Activated T-helper 17 cell treated with anti-CD3 and anti-CD28 coated beads, Interleukin-2, amount 50 U/mL, for 72 hours (primary cell): Measurements from ENCODE around the gene CIB2. TPM values are rescaled to one million over a fixed set of nuclear protein-coding genes. Genes with fewer than 3 reads are reported as not detected.
"Not testable (repeated sequence)": the region's sequence is repeated elsewhere in the genome, so short reads cannot be mapped to it uniquely, and the experiment has no call there.

ENCODE experiments used
- ATAC-seq: fragments of 150-1000 bp; cut with Tn5 transposase; replicated peaks from 2 replicates; pipeline ENCODE4 v1.10.0; 2021; ENCODE audit warnings: mild to moderate bottlenecking, moderate library complexity
- H3K27ac Mint-ChIP-seq: one replicate; pipeline ENCODE4 v1.8.0; 2022; ENCODE audit warnings: mixed read lengths
- H3K27me3 Mint-ChIP-seq: one replicate; pipeline ENCODE4 v1.8.0; 2022; ENCODE audit warnings: mixed read lengths
- H3K36me3 Mint-ChIP-seq: one replicate; pipeline ENCODE4 v1.8.0; 2022; ENCODE audit warnings: low read depth, mild to moderate bottlenecking, mixed read lengths
- H3K4me1 Mint-ChIP-seq: one replicate; pipeline ENCODE4 v1.8.0; 2022; ENCODE audit warnings: mixed read lengths
- H3K4me3 Mint-ChIP-seq: one replicate; pipeline ENCODE4 v1.8.0; 2022; ENCODE audit warnings: mild to moderate bottlenecking, mixed read lengths
- H3K9me3 Mint-ChIP-seq: one replicate; pipeline ENCODE4 v1.8.0; 2022; ENCODE audit warnings: mixed read lengths
- total RNA-seq, 2 donors: library from RNA; stranded (reverse); gene quantifications; one replicate each; pipeline ENCODE4 v1.2.3, GENCODE V29; 2022

CIB2 gene
- total RNA-seq, 2 donors from 2014 or later, result 0.65 to 1.7 TPM

DNA sequence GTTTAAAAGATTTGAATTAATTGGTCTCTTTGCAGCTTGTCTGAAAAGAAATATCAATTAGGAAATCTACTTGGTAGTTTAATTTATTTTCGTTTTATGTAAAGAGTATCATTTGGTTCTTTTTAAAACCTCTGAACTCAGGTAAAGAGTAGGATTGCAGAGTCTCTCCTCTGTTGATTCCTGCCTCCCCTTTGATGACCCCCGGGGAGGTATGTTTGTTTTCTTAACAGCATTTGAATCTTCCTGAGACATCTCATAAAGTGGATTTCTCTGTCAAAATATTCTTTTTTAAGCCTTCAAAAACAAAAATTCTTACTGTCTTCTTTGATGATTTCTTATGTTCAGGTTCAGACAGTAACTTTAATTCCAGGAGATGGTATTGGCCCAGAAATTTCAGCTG lies 26.0 kb upstream of the CIB2 start:
- Mint-ChIP-seq H3K27ac (no peak overlapping the region), H3K36me3 (peaks cover 80% of the 10 kb centered on the region), H3K4me1 (peaks cover 4% of the 10 kb centered on the region)

DNA sequence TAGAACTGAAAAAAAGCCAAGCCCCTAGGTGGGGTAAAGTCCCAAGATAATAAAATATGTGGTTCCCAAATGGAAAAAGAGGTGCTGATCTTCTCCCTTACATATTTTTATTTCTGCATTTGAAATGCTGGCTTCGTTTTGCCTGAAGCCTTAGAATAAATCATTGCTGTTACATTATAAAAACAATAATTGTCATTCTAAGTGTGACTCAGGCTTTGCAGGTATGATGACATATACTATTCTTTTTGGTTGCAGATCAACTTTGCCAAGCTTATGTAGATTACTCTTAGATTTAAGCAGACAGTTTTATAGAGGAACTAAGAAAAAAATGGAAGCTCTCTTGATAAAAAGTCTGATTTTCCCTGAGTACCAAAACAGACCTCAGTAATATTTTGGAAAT lies 25.4 kb upstream of the CIB2 start:
- H3K4me1 Mint-ChIP-seq, result peaks cover 4% of the 10 kb centered on the region
- H3K27me3 Mint-ChIP-seq, result no peaks in the 10 kb centered on the region
- no peaks in the 10 kb centered on the region for H3K9me3 Mint-ChIP-seq
- no peak for ATAC-seq
- peaks cover 75% of the 10 kb centered on the region for H3K36me3 Mint-ChIP-seq
- H3K4me3 Mint-ChIP-seq, result no peak overlapping the region
- H3K27ac Mint-ChIP-seq, result no peak overlapping the region

More for the DNA sequence above, 26.0 kb upstream of the CIB2 start:
- Mint-ChIP-seq H3K9me3 (no peaks in the 10 kb centered on the region), H3K4me3 (no peak overlapping the region), H3K27me3 (no peaks in the 10 kb centered on the region)
- ATAC-seq, result no peak

- no peak for ATAC-seq
- no peak overlapping the region for H3K4me3 Mint-ChIP-seq
- H3K9me3 Mint-ChIP-seq, result no peaks in the 10 kb centered on the region
- peaks cover 12% of the 10 kb centered on the region for H3K4me1 Mint-ChIP-seq
- H3K36me3 Mint-ChIP-seq, result peaks cover 72% of the 10 kb centered on the region
- H3K27me3 Mint-ChIP-seq, result no peaks in the 10 kb centered on the region
- H3K27ac Mint-ChIP-seq, result no peak overlapping the region
Measured at GRCh38 chr15:78155355-78155939, 24.2 kb upstream of the CIB2 start.

DNA sequence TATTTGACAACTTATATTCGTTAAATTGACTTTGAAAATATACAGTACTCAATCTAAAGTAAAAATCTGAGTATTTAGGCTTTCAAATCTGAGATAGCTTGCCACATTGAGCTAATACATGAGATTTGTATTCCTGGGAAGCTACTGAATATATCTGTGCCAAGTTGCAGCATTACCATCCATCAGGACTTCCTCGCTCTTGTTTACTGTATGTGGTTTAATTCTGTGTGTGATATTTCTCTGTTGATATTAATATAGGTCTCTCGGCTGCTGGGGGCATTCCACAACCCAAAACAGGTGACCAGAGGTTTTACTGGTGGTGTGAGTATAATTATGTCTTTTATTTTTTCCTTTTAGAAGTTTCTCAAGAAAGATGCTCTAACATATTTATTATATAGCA lies 23.7 kb upstream of the CIB2 start:
- Mint-ChIP-seq H3K9me3 (no peaks in the 10 kb centered on the region), H3K27me3 (no peaks in the 10 kb centered on the region), H3K27ac (no peak overlapping the region), H3K4me3 (no peak overlapping the region), H3K36me3 (peaks cover 70% of the 10 kb centered on the region), H3K4me1 (peaks cover 14% of the 10 kb centered on the region)
- no peak for ATAC-seq

GRCh38 chr15:78151075-78151474 lies 19.8 kb upstream of the CIB2 start:
- not testable (repeated sequence) for H3K27me3 Mint-ChIP-seq, ATAC-seq, H3K9me3 Mint-ChIP-seq
- peak overlapping the region; percentile 39 for H3K27ac Mint-ChIP-seq
- H3K4me1 Mint-ChIP-seq, result peaks cover 22% of the 10 kb centered on the region
- H3K4me3 Mint-ChIP-seq, result peak overlapping the region; percentile 93
- H3K36me3 Mint-ChIP-seq, result peaks cover 34% of the 10 kb centered on the region

DNA sequence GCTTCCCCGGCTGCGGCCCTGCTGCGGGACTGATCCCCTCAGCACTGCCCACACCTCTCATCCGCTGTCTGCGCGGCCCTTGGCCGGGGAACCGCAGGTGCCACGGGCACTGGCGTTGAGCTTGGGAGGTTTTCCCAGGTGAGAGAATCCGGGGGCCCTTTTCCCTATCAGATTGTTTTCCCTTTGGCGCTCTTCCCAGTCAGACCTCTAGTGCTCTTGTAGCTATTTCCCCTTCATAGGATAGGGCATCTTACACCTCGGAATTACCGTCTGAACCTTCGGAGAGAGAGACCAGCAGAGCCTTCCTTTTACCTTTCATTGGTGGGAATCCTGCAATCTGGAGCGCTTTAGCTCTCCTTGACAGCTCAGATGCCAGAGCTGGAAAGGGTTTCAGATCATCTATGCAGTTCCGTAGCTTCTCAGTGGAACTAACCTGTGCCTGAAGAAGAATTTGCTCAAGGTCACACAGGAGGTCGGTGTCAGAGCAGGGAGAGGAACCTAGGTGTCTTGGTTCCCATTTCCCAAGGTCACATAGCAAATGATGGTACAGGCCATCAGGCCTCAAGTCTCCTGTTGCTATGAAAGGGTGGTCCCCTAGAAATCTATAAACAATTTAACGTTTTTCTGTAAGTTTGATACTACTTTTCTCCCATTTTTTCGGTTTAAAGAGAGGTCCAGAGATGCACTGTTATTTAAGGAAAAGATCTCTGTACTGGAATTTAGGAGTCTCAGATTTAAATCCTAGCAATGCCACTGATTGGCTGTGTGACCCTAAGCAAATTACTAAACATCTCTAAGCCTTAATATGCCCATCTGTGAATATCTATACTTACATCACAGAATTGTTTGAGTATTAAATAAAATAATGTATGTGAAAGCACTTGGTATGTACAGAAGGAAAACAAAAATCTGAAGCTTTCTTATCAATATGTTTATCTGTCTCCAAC lies 18.8 kb upstream of the CIB2 start:
- Mint-ChIP-seq H3K27ac (peak overlapping the region; percentile 95), H3K4me3 (peak overlapping the region; percentile 93), H3K4me1 (peaks cover 22% of the 10 kb centered on the region), H3K27me3 (no peaks in the 10 kb centered on the region), H3K36me3 (peaks cover 24% of the 10 kb centered on the region), H3K9me3 (no peaks in the 10 kb centered on the region)
- ATAC-seq, result no peak

GRCh38 chr15:78149068-78149804 lies 18.0 kb upstream of the CIB2 start, which contains the start of gene IDH3A:
TSS of gene IDH3A (plus strand) at chr15:78149362. CDS start at chr15:78149404, 42 bp downstream.
- ATAC-seq, result peak; percentile 96
- no peaks in the 10 kb centered on the region for H3K9me3 Mint-ChIP-seq
- peaks cover 20% of the 10 kb centered on the region for H3K36me3 Mint-ChIP-seq
- peak within 1 kb of the TSS; percentile 93 for H3K4me3 Mint-ChIP-seq
- peak within 1 kb of the TSS; percentile 95 for H3K27ac Mint-ChIP-seq
- H3K4me1 Mint-ChIP-seq, result peaks cover 22% of the 10 kb centered on the region
- H3K27me3 Mint-ChIP-seq, result no peaks in the 10 kb centered on the region

GRCh38 chr15:78148392-78149067 lies 17.3 kb upstream of the CIB2 start:
- peak; percentile 8 for ATAC-seq
- H3K36me3 Mint-ChIP-seq, result peaks cover 19% of the 10 kb centered on the region
- H3K4me3 Mint-ChIP-seq, result peak overlapping the region; percentile 93
- peaks cover 22% of the 10 kb centered on the region for H3K4me1 Mint-ChIP-seq
- H3K27ac Mint-ChIP-seq, result peak overlapping the region; percentile 91
- H3K9me3 Mint-ChIP-seq, result no peaks in the 10 kb centered on the region
- no peaks in the 10 kb centered on the region for H3K27me3 Mint-ChIP-seq

DNA sequence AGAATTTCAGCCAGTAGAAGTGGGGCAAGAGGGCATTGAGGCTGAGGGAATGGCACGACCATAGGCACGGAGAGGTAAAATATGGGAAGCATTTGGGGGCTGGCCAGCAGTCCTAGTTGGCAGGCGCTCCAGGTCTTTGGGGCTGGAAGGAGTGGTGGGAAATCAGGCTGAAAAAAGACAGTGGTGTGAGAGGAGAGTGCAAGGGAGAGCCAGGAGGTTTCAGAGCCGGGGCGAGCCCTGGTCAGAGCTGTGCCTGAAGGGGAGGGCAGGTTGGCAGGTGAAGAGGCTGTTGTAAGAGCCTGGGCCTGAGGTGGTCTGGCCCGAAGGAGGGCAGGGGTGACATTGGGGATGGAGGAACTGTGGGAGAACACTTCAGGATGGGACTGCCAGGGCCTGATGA lies 16.3 kb upstream of the CIB2 start:
- ATAC-seq, result no peak
- Mint-ChIP-seq H3K9me3 (no peaks in the 10 kb centered on the region), H3K4me1 (peaks cover 17% of the 10 kb centered on the region), H3K4me3 (peak overlapping the region; percentile 93), H3K36me3 (peaks cover 9% of the 10 kb centered on the region), H3K27ac (peak overlapping the region; percentile 91), H3K27me3 (no peaks in the 10 kb centered on the region)

- H3K4me3 Mint-ChIP-seq, result peak overlapping the region; percentile 93
- no peak overlapping the region for H3K27ac Mint-ChIP-seq
- H3K36me3 Mint-ChIP-seq, result peaks cover 6% of the 10 kb centered on the region
- no peaks in the 10 kb centered on the region for H3K9me3 Mint-ChIP-seq
- H3K27me3 Mint-ChIP-seq, result no peaks in the 10 kb centered on the region
- ATAC-seq, result no peak
- H3K4me1 Mint-ChIP-seq, result peaks cover 17% of the 10 kb centered on the region
Measured at GRCh38 chr15:78146425-78147154, 15.3 kb upstream of the CIB2 start.

GRCh38 chr15:78142332-78142731 lies 11.1 kb upstream of the CIB2 start:
- no peaks in the 10 kb centered on the region for H3K36me3 Mint-ChIP-seq
- ATAC-seq, result no peak
- H3K4me3 Mint-ChIP-seq, result no peak overlapping the region
- no peaks in the 10 kb centered on the region for H3K27me3 Mint-ChIP-seq
- H3K9me3 Mint-ChIP-seq, result no peaks in the 10 kb centered on the region
- H3K4me1 Mint-ChIP-seq, result peaks cover 1% of the 10 kb centered on the region
- H3K27ac Mint-ChIP-seq, result no peak overlapping the region

- Mint-ChIP-seq H3K9me3 (no peaks in the 10 kb centered on the region), H3K36me3 (no peaks in the 10 kb centered on the region), H3K4me1 (no peaks in the 10 kb centered on the region), H3K4me3 (no peak overlapping the region), H3K27me3 (no peaks in the 10 kb centered on the region), H3K27ac (no peak overlapping the region)
- no peak for ATAC-seq
Measured at GRCh38 chr15:78140292-78140691, 9.0 kb upstream of the CIB2 start.

GRCh38 chr15:78139578-78139977 lies 8.3 kb upstream of the CIB2 start:
- Mint-ChIP-seq H3K4me3 (no peak overlapping the region), H3K4me1 (no peaks in the 10 kb centered on the region), H3K36me3 (no peaks in the 10 kb centered on the region), H3K27ac (no peak overlapping the region), H3K27me3 (no peaks in the 10 kb centered on the region), H3K9me3 (no peaks in the 10 kb centered on the region)
- no peak for ATAC-seq
